ENCODE data around the gene SLC39A12. TPM values are rescaled to one million over a fixed set of nuclear protein-coding genes. Genes with fewer than 3 reads are reported as not detected.

SLC39A12 gene
- total RNA-seq, 1 donor from 2014 or later: not detected

DNA sequence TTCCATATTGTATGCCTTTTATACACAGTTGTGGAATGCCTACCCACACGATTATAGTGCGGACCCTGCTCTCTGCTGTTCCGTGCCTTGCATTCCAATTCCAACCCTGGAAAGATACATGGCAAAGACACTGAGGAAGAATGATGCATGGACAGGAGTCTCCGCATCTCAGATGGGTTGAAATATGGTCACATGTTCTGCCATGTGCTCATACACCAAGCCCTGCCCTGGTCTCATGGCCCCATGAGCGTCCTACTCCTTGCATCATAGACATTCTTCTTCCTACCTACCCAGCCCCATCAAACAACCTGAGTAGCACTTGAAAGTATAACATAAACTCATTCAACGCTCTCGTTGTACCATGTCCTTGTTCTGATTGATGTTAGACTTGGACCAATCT lies 6.3 kb downstream of the SLC39A12 start:
- TF ChIP-seq, protein P1, sequence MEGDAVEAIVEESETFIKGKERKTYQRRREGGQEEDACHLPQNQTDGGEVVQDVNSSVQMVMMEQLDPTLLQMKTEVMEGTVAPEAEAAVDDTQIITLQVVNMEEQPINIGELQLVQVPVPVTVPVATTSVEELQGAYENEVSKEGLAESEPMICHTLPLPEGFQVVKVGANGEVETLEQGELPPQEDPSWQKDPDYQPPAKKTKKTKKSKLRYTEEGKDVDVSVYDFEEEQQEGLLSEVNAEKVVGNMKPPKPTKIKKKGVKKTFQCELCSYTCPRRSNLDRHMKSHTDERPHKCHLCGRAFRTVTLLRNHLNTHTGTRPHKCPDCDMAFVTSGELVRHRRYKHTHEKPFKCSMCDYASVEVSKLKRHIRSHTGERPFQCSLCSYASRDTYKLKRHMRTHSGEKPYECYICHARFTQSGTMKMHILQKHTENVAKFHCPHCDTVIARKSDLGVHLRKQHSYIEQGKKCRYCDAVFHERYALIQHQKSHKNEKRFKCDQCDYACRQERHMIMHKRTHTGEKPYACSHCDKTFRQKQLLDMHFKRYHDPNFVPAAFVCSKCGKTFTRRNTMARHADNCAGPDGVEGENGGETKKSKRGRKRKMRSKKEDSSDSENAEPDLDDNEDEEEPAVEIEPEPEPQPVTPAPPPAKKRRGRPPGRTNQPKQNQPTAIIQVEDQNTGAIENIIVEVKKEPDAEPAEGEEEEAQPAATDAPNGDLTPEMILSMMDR (IDR thresholded peaks at IDR 0.05; ENCODE audit: insufficient read depth, low read depth, low read length): no peak
- no peak for TF ChIP-seq EZH2 (IDR thresholded peaks at IDR 0.05; ENCODE audit: insufficient read depth, low read length)
- Histone ChIP-seq H2AFZ (ENCODE audit: low read depth, low read length) (no peak overlapping the region), H3K27me3 (ENCODE audit: insufficient read depth, low read length) (no peaks in the 10 kb centered on the region), H3K36me3 (ENCODE audit: insufficient read depth, low read length) (no peaks in the 10 kb centered on the region), H3K4me3 (ENCODE audit: insufficient read depth, low read depth, low read length) (no peak overlapping the region), H3K9me3 (ENCODE audit: insufficient read depth, low read depth, low read length) (peaks cover 3% of the 10 kb centered on the region), H3K9ac (ENCODE audit: low read length) (no peak overlapping the region), H3K27ac (ENCODE audit: low read depth, low read length) (no peak overlapping the region), H3K4me2 (ENCODE audit: low read length) (no peak overlapping the region), H4K20me1 (ENCODE audit: insufficient read depth, low read length) (no peaks in the 10 kb centered on the region), H3K79me2 (ENCODE audit: insufficient read depth, low read length) (no peaks in the 10 kb centered on the region), H3K4me1 (ENCODE audit: insufficient read depth, low read length) (peaks cover 11% of the 10 kb centered on the region)
- H3K27ac Mint-ChIP-seq (ENCODE audit: unreplicated experiment): no peak overlapping the region
- H3K4me1 Mint-ChIP-seq (ENCODE audit: low read depth, unreplicated experiment): peaks cover 19% of the 10 kb centered on the region
- no peak overlapping the region for H3K4me3 Mint-ChIP-seq (ENCODE audit: unreplicated experiment)
- DNase-seq (ENCODE audit: low read depth) (no peak), FAIRE-seq (no peak)
- no peaks in the 10 kb centered on the region for H3K27me3 Mint-ChIP-seq (ENCODE audit: low read depth, unreplicated experiment)
- H3K9me3 Mint-ChIP-seq (ENCODE audit: unreplicated experiment): peaks cover 2% of the 10 kb centered on the region
- H3K36me3 Mint-ChIP-seq (ENCODE audit: low read depth, unreplicated experiment): no peaks in the 10 kb centered on the region

DNA sequence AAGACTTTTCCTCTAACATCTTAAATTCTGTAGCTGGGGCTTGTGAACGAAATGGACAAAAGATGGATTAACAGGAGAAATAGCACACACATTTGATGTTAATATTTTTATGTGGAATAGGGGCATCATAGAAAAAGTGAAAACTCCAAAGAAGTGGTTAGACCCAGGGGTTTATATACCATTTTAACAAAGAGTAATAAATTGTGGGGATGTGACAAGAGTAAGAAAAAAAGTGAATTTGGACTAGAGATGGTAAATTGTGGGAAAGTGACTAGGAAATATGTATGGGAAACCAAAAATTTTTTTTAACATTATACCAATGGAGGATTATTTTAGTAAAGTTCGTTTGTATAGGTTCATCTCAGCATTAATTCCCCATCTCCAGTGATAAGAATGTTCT lies 8.2 kb downstream of the SLC39A12 start:
- no peak overlapping the region for H3K27ac Mint-ChIP-seq (ENCODE audit: unreplicated experiment)

More for the DNA sequence above, 8.2 kb downstream of the SLC39A12 start:
- H3K9ac ChIP-seq (ENCODE audit: low read length): no peak overlapping the region
- H3K36me3 ChIP-seq (ENCODE audit: insufficient read depth, low read length): no peaks in the 10 kb centered on the region
- Mint-ChIP-seq H3K4me1 (ENCODE audit: low read depth, unreplicated experiment) (peaks cover 19% of the 10 kb centered on the region), H3K4me3 (ENCODE audit: unreplicated experiment) (no peak overlapping the region), H3K27me3 (ENCODE audit: low read depth, unreplicated experiment) (no peaks in the 10 kb centered on the region), H3K9me3 (ENCODE audit: unreplicated experiment) (peaks cover 2% of the 10 kb centered on the region), H3K36me3 (ENCODE audit: low read depth, unreplicated experiment) (no peaks in the 10 kb centered on the region)
- no peak overlapping the region for H2AFZ ChIP-seq (ENCODE audit: low read depth, low read length)
- FAIRE-seq (no peak), DNase-seq (ENCODE audit: low read depth) (no peak)
- no peak overlapping the region for H3K4me3 ChIP-seq (ENCODE audit: insufficient read depth, low read depth, low read length)
- H3K4me2 ChIP-seq (ENCODE audit: low read length): no peak overlapping the region
- H3K9me3 ChIP-seq (ENCODE audit: insufficient read depth, low read depth, low read length): peaks cover 3% of the 10 kb centered on the region
- TF ChIP-seq, protein P1 (IDR thresholded peaks at IDR 0.05; ENCODE audit: insufficient read depth, low read depth, low read length): no peak
- no peak for TF ChIP-seq EZH2 (IDR thresholded peaks at IDR 0.05; ENCODE audit: insufficient read depth, low read length)
- H4K20me1 ChIP-seq (ENCODE audit: insufficient read depth, low read length): no peaks in the 10 kb centered on the region
- no peak overlapping the region for H3K27ac ChIP-seq (ENCODE audit: low read depth, low read length)
- H3K79me2 ChIP-seq (ENCODE audit: insufficient read depth, low read length): no peaks in the 10 kb centered on the region
- H3K27me3 ChIP-seq (ENCODE audit: insufficient read depth, low read length): no peaks in the 10 kb centered on the region
- peaks cover 11% of the 10 kb centered on the region for H3K4me1 ChIP-seq (ENCODE audit: insufficient read depth, low read length)
